DMS114 treated with DMSO at 0.1 percent for 48 hours (cell line): Measurements from ENCODE around the gene METTL2B.
"Not testable (repeated sequence)": the region's sequence is repeated elsewhere in the genome, so short reads cannot be mapped to it uniquely, and the experiment has no call there.

Source experiments
- DNase-seq: peaks from one replicate; lab custom pipeline; 2025; ENCODE audit not compliant: unreplicated experiment; lab: John Stamatoyannopoulos, UW

Gene METTL2B

DNA sequence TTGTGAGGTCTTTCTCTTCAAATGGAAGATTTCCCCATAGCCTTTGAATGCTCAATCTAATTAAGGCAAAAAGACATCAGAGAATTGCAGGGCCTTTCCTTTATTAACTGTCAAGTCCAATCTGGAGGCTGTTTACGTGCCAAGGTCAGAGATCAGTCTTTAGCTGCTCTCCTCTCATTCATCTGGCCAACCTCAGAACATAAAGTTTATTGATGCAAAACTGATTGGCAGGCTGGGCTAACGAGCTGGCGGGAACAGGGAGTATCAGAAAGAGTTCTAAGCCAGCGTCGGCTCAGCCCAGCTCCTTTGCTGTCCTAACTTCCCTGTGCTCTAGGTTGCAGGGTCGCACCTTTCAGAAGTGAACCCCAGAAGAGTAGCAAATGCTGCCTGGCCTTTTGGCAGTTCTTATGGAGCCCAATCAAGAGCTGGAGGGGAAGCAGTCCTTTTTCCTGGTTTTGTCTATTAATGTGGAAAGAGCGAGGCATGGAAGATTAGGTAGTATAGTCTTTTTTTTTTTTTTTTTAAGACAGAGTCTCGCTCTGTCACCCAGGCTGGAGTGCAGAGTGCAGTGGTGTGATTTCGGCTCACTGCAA is 47.5 kb downstream of the METTL2B start:
- DNase-seq, result not testable (repeated sequence)

DNA sequence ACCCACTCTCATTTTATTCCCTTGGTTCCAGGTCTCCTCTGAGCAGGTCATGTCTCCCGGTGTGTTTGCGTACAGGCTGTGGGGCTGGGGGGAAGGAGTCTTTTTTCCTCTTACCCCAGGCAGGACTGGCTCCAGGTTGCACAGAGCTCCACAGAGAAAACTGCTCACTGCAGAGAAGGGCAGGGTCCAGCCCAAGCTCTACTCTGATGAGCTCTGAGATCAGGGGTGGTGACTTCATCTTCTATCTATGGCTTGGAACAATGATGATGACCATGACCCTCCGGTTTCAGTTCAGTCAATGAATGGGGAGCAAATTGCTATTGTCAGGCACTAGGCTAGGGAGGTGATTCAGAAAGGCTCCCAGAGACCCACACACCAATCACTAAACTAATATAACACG is 49.0 kb downstream of the METTL2B start:
- not testable (repeated sequence) for DNase-seq

DNA sequence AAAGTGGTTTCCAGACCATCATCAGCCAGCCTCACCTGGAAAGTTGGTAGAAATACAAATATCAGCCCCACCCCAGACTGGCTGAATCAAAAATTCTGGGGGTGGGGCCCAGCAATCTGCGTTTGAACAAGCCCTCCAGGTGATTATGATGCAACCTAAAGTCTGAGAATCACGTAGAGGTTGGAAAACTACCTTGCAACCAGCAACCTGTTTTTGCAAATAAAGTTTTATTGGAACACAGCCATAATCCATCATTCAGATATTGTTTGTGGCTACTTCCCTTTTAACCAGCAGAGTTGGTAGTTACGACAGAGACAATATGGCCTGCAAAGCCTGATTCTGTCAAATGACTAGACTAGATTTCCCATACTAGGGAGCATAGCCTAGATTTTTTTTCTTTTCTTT is 49.5 kb downstream of the METTL2B start:
- DNase-seq, result not testable (repeated sequence)

DNA sequence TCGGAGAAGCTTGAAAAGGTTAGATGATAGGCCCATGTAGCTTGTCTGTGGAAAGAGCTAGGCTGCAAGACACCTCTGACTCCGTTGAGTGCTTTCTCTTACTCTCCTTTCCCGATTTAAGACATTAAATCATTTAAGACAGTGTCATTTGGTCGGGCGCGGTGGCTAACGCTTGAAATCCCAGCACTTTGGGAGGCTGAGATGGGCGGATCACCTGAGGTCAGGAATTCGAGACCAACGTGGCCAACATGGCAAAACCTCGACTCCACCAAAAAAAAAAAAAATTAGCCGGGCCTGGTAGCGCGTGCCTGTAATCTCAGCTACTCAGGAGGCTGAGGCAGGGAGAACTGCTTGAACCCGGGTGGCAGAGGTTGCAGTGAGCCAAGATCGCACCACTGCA is 52.6 kb downstream of the METTL2B start:
- DNase-seq, result not testable (repeated sequence)

DNA sequence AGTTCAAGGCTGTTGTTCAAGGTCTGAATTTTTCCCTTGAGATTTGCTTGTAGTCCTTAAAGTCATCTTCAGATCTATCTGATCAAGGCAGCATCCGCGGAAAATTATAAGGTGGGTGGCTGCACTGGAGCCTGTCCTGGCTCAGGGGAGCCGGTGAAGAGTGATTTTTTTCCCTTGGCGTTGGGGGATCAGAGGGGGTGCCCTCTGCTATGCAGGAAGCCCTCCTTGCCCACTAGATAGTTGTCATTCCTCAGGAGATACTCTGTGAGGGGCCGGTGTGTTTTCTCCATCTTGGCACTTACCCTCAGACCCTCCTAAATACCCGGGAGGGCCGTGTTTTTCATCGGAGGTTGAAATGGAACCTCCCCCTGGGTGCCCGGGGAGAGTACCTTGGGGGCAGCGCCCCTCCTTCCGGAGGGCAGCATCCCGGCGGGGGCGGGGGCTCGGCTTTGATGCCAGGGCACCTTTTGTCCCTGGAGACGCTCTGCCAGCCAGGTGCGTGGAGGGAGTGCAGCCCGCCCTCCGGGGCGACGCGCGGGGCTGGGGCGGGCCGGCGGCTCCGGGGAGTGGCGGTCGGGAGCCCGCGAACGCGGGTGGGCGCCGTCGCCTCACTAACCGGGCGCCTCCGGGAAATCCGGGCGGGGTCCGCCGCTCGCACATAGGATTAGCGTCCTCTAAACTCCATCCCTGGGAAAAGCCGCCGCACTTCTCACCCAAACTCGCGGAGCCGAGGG is 53.7 kb downstream of the METTL2B start:
- not testable (repeated sequence) for DNase-seq

DNA sequence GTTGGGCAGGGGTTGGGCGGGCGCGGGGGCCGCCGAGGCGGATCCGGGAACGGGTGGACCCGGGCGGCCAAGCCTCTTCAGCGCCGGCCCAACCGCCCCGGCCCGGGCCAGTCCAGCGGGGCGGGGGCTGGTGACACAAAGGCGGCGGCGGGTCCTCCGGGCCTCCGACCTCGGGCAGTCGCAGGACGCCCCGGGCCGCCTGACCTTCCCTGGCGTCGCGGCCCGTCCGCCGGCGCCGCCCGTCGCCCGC is 54.2 kb downstream of the METTL2B start:
- no peak for DNase-seq

DNA sequence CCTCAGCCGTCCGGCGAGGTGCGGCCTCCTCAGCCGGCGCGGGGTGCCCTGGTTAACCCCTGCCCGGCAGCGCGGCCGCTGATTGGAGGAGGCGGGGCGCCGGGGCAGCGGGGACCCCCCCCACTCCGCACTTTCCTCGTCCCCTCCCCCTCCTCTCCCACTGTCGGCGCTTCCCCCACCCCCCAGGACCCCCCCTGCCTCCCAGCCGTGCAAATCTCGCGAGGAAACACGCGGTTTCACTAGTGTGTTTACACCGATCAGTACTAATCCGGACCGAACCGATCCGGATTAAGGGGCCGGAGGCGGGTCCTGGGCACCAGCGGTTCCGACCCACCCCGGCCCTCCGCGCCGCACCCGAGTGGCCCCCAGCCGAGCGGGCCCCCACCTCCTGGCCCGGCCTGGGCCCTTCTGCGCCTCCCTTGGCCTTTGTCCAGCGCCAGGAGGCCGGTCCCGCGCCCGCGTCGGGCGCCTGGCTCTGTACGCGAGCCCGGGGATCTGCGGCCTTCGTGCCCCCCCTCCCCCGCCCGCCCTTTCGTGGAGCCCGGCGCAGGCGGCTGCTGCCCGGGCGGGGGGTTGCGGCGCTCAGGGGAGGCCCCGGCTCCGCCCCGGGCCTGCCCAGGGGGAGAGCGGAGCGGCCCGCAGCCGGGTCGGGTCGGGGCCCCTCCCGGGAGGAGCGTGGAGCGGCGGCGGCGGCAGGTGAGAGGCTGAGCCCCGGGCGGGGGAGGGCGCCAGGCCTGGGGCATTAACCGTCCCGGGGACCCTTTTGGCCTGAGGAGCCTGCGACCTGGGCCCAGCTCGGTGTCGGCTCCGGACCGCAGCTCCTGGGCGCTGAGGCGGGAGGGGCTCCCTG is 54.8 kb downstream of the METTL2B start:
- DNase-seq, result not testable (repeated sequence)

DNA sequence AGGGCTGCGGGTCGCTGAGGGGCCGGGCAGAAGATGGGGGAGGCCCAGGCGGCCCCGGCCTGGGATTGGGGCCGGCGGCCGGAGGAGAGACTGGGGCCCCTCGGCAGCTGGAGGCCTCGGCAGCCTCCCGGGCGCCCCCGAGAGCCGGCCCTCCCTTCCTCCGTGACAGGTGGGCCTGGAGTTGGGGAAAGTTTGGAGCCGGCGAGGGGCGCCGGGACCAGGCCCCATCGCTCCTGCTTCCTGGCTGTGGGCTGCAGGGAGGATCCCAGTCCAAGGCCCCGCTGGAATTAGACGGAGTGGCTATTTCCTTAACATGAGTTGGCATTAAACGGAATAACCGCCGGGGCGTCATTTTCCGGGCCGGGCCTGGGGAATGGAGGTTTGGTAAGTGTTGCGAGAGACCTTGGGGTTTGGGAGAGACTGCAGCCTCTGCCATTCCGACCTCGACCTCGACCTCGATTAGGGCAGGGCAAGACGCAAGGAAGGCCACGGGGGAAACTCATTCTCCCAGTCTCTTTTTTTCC is 55.5 kb downstream of the METTL2B start:
- not testable (repeated sequence) for DNase-seq

DNA sequence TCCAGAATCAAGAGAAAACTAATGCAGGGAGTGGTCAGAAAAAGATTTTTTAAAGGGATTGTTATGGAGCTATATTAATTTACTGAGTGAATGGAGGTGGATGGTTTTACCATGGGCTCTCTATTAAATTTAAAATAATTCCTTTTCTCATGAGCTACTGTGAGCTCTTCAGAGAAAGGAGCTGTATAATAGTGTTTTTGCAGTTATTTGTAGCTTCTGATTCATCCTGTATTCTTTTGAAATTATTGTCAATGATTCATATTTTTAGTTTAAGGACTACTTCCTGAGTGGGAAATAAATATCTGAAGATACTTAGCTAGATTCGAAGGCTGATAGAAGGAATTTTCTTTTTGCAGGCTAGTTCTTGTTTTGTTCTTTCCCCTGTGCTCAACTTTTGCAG is 56.4 kb downstream of the METTL2B start:
- DNase-seq, result not testable (repeated sequence)

DNA sequence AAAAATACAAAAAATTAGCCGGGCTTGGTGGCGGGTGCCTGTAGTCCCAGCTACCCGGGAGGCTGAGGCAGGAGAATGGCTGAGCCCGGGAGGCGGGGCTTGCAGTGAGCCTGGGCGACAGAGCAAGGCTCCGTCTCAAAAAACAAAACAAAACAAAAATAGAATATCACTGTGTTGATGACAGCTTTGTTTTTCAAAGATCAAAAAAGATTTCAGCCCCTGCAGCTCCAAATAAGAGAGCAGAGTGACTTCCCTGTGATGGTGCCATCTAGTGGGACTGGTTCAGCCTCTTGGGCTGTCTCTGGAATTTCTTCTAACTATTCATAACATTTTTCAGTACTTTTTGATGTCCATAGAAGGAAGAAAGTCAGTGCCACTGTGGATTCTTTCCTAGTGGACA is 60.9 kb downstream of the METTL2B start:
- not testable (repeated sequence) for DNase-seq

DNA sequence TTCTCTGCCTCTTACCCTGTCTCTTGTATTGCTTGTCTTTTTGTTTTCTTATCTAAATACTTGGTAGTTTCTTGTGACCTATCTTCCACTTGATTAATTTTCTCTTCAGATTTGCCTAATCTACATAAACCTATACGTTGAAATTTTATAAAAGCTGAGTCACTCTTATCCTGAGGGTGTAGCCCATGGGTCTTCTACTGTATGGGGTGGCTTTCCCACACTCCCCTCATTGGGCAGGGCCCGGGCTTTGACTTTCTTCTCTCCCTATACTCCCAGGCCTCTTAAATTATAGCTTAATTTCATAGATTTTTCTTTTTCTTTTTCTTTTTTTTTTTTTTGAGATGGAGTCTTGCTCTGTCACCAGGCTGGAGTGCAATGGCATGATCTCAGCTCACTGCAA is 66.0 kb downstream of the METTL2B start:
- DNase-seq, result not testable (repeated sequence)

DNA sequence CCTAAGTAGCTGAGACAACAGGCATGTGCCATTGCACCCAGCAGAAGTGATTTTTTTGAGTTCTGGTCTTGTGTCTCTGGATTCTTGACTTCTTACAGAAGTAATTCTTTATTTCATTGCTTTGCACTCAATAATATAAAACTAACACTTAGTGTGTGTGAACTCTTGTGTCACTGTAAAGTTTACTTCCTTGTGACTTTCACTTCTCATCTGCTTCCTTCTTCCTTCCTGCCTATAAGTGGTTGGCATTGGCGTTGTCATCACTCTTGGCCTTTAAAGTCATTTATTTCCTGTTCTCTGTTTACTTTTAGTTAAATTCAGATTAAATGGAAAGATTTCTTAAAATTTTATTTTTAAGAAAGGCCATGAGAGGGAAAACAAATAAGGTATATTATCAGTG is 66.8 kb downstream of the METTL2B start:
- DNase-seq, result not testable (repeated sequence)

DNA sequence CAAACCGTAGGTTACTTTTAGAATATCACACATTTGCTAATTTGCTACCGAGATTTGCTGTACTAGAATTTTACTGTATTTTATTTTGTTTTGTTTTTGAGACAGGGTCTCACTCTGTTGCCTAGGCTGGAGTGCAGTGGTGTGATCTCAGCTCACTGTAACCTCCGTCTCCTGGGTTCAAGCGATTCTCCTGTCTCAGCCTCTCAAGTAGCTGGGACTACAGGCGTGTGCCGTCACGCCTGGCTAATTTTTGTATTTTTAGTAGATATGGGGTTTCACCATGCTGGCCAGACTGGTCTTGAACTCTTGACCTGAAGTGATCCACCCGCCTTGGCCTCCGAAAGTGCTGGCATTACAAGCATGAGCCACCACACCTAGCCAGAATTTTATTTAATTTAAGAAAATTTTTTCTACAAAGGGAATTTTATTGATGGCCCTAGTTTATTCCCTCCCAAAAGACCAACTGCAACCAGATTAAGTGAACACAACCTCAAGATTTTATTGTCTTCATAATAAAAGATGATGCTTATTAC is 69.8 kb downstream of the METTL2B start:
- DNase-seq, result not testable (repeated sequence)

DNA sequence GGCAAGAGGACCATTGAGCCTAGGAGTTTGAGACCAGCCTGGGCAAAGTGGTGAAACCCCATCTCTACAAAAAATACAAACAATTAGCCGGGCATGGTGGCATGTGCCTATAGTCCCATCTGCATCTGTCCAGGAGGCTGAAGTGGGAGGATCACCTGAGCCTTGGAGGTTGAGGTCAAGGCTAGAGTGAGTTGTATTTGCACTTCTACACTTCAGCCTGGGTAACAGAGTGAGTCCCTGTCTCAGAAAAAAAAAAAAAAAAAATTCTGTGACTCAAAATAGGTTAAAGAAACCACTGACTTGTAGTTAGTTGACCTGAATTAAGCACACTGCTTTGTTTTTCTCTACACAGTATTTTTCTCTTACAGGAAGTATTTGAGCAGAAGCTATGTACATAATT is 74.4 kb downstream of the METTL2B start:
- no peak for DNase-seq

DNA sequence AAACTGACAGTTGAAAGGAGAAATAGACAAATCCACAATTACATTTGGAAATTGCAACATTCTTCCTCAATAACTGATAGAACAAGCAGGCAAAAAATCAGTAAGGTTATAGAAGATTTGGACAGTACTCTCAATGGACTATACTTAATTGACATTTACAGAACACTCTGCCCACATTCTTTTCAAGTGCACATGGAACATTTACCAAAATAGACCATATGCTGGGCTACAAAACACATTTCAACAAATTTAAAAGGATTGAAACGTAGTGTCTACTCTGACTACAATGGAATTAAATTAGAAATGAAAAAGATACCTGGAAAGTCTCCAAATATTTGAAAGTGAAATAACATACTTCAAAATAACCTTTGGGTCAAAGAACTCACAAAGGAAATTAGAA is 77.8 kb downstream of the METTL2B start:
- DNase-seq, result not testable (repeated sequence)
